HEK293 (cell line): ENCODE data around the gene FAM219B.

Experiments used
- CTCF ChIP-seq: fragments of 450-650 bp; formaldehyde crosslinking; IDR thresholded peaks from 2 replicates; pipeline ENCODE4 v1.5.1; 2016; ENCODE audit warnings: missing biosample characterization, missing genetic modification characterization
- KLF10 ChIP-seq: fragments of 450-650 bp; IDR thresholded peaks from 2 replicates; pipeline ENCODE4 v1.5.1; 2018; ENCODE audit warnings: missing biosample characterization, mild to moderate bottlenecking, missing genetic modification characterization
- MYNN ChIP-seq: fragments of 450-650 bp; formaldehyde crosslinking; IDR thresholded peaks from 2 replicates; pipeline ENCODE4 v1.5.1; 2016; ENCODE audit warnings: missing biosample characterization, missing genetic modification characterization, borderline replicate concordance
- YY1 ChIP-seq: fragments of 450-650 bp; formaldehyde crosslinking; IDR thresholded peaks from 2 replicates; pipeline ENCODE4 v1.5.1; 2018; ENCODE audit warnings: missing biosample characterization, missing genetic modification characterization
- ZNF623 ChIP-seq: fragments of 450-650 bp; formaldehyde crosslinking; IDR thresholded peaks from 2 replicates; pipeline ENCODE4 v1.5.1; 2016; ENCODE audit warnings: missing biosample characterization, missing genetic modification characterization
- TF ChIP-seq, protein P1 (sequence below): fragments of 450-650 bp; formaldehyde crosslinking; IDR thresholded peaks from 2 replicates; pipeline ENCODE4 v1.5.1; 2016; ENCODE audit warnings: missing biosample characterization, missing genetic modification characterization

- TF ChIP-seq, protein P1, sequence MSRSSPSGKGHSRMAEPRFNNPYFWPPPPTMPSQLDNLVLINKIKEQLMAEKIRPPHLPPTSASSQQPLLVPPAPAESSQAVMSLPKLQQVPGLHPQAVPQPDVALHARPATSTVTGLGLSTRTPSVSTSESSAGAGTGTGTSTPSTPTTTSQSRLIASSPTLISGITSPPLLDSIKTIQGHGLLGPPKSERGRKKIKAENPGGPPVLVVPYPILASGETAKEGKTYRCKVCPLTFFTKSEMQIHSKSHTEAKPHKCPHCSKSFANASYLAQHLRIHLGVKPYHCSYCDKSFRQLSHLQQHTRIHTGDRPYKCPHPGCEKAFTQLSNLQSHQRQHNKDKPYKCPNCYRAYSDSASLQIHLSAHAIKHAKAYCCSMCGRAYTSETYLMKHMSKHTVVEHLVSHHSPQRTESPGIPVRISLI: no peak
- TF ChIP-seq CTCF (tag by site-specific recombination): no peak
- no peak for TF ChIP-seq KLF10 (tag by site-specific recombination)
- no peak for TF ChIP-seq MYNN (tag by site-specific recombination)
- TF ChIP-seq ZNF623: no peak
- no peak for TF ChIP-seq YY1 (tag by site-specific recombination)
Observed at GRCh38 chr15:74872702-74873035, 34.0 kb downstream of the FAM219B start.
